Fibroblast of skin of left quadriceps (primary cell): ENCODE data around the gene COL17A1.

Experiments
- DNase-seq, 2 experiments: peaks; one replicate each; pipeline ENCODE4 v3.0.0-alpha.2; 2013; ENCODE audit warnings: low read depth in 2 of 2

COL17A1 gene

GRCh38 chr10:104033966-104034365, 51.7 kb downstream of the COL17A1 start:
- no peak for DNase-seq

- DNase-seq: no peak
Observed at GRCh38 chr10:104033401-104033930, 52.2 kb downstream of the COL17A1 start.

GRCh38 chr10:104032144-104032775, 53.4 kb downstream of the COL17A1 start:
- no peak for DNase-seq

GRCh38 chr10:104031631-104032030, 54.0 kb downstream of the COL17A1 start:
- no peak for DNase-seq

- peak; percentile 27 to 44 for DNase-seq
Observed at GRCh38 chr10:104029521-104029860, 56.2 kb downstream of the COL17A1 start.

- no peak for DNase-seq
Observed at GRCh38 chr10:104028823-104029520, 56.7 kb downstream of the COL17A1 start.

GRCh38 chr10:104028146-104028545, 57.5 kb downstream of the COL17A1 start:
- no peak for DNase-seq

GRCh38 chr10:104026762-104027161, 58.9 kb downstream of the COL17A1 start:
- DNase-seq: no peak

GRCh38 chr10:104025524-104025923, 60.2 kb downstream of the COL17A1 start:
- no peak for DNase-seq

GRCh38 chr10:104022026-104022425, 63.7 kb downstream of the COL17A1 start:
- DNase-seq: no peak

- no peak for DNase-seq
Observed at GRCh38 chr10:104021246-104021645, 64.4 kb downstream of the COL17A1 start.

- DNase-seq: no peak
Observed at GRCh38 chr10:104020020-104020419, 65.7 kb downstream of the COL17A1 start.

- DNase-seq: no peak
Observed at GRCh38 chr10:104018471-104018870, 67.2 kb downstream of the COL17A1 start.

- no peak for DNase-seq
Observed at GRCh38 chr10:104016661-104017060, 69.0 kb downstream of the COL17A1 start.

- DNase-seq: no peak
Observed at GRCh38 chr10:104014176-104014575, 71.5 kb downstream of the COL17A1 start.

- no peak for DNase-seq
Observed at GRCh38 chr10:104013489-104013888, 72.2 kb downstream of the COL17A1 start.

- DNase-seq: no peak
Observed at GRCh38 chr10:104011904-104012303, 73.8 kb downstream of the COL17A1 start.

- DNase-seq: no peak
Observed at GRCh38 chr10:104005172-104005863, 80.4 kb downstream of the COL17A1 start.

- DNase-seq: no peak
Observed at GRCh38 chr10:104002911-104003310, 82.8 kb downstream of the COL17A1 start.

GRCh38 chr10:103998805-103999204, 86.9 kb downstream of the COL17A1 start:
- no peak for DNase-seq

GRCh38 chr10:103995134-103995533, 90.5 kb downstream of the COL17A1 start:
- DNase-seq: no peak

- DNase-seq: no peak
Observed at GRCh38 chr10:103991393-103992128, 94.1 kb downstream of the COL17A1 start.
